ENCODE data around the gene FLOT1. TPM values are rescaled to one million over a fixed set of nuclear protein-coding genes. Genes with fewer than 3 reads are reported as not detected.

The FLOT1 gene
- total and polyA plus RNA-seq, 7 donors = 113 to 224 (median 181) TPM

GRCh38 chr6:30779850-30780641, 37.6 kb upstream of the FLOT1 start:
- H3K27ac ChIP-seq = peak overlapping the region; percentile 84
- peaks cover 30% of the 10 kb centered on the region for H3K4me1 ChIP-seq
- H3K9me3 ChIP-seq = no peaks in the 10 kb centered on the region
- no peaks in the 10 kb centered on the region for H3K36me3 ChIP-seq (ENCODE audit: insufficient read depth in 1 of 2, low read depth in 1 of 2)
- ATAC-seq (no peak), DNase-seq (no peak)
- intact Hi-C loops (cut with DNase I) = loop anchor here in 1 of 2 donors (5.0 kb wide), 2 partner anchors 38 to 42 kb away; partner anchors contain the start of genes FLOT1 and IER3
- TF ChIP-seq, protein P1, sequence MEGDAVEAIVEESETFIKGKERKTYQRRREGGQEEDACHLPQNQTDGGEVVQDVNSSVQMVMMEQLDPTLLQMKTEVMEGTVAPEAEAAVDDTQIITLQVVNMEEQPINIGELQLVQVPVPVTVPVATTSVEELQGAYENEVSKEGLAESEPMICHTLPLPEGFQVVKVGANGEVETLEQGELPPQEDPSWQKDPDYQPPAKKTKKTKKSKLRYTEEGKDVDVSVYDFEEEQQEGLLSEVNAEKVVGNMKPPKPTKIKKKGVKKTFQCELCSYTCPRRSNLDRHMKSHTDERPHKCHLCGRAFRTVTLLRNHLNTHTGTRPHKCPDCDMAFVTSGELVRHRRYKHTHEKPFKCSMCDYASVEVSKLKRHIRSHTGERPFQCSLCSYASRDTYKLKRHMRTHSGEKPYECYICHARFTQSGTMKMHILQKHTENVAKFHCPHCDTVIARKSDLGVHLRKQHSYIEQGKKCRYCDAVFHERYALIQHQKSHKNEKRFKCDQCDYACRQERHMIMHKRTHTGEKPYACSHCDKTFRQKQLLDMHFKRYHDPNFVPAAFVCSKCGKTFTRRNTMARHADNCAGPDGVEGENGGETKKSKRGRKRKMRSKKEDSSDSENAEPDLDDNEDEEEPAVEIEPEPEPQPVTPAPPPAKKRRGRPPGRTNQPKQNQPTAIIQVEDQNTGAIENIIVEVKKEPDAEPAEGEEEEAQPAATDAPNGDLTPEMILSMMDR (IDR thresholded peaks at IDR 0.05) = no peak
- H3K27me3 ChIP-seq (ENCODE audit: insufficient read depth in 3 of 3, low read length in 2 of 3) = no peaks in the 10 kb centered on the region
- 87 to 91% (median 91%) methylated on average over 10 of the region's 10 CpGs for WGBS, 3 donors
- no peak overlapping the region for H3K4me3 ChIP-seq

GRCh38 chr6:30778001-30778635, 35.6 kb upstream of the FLOT1 start:
- Histone ChIP-seq H3K27me3 (ENCODE audit: insufficient read depth in 3 of 3, low read length in 2 of 3) (no peaks in the 10 kb centered on the region), H3K36me3 (ENCODE audit: insufficient read depth in 1 of 2, low read depth in 1 of 2) (no peaks in the 10 kb centered on the region), H3K27ac (peak overlapping the region; percentile 84), H3K9me3 (no peaks in the 10 kb centered on the region), H3K4me1 (peaks cover 30% of the 10 kb centered on the region), H3K4me3 (no peak overlapping the region)
- intact Hi-C loops (cut with DNase I) = no loop called here
- ATAC-seq = no peak
- 84 to 92% (median 90%) methylated on average over 3 of the region's 3 CpGs for WGBS, 3 donors
- TF ChIP-seq, protein P1 (IDR thresholded peaks at IDR 0.05) = no peak
- no peak for DNase-seq

DNA sequence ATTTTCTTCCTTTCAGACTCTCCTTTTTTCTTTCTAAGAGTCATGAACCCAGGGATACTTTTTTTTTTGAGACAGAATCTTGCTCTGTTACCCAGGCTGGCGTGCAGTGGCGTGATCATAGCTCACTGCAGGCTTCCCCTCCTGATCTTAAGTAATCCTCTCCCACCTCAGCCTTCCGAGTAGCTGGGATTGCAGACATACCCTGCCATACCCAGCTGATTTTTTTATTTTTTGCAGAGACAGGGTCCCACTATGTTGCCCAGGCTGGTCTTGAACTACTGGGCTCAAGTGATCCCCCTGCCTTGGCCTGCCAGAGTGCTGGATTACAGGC, 34.6 kb upstream of the FLOT1 start:
- H3K36me3 ChIP-seq (ENCODE audit: insufficient read depth in 1 of 2, low read depth in 1 of 2) = no peaks in the 10 kb centered on the region
- DNase-seq (no peak), ATAC-seq (no peak)
- H3K4me3 ChIP-seq = no peak overlapping the region
- peaks cover 25% of the 10 kb centered on the region for H3K4me1 ChIP-seq
- WGBS, 3 donors = 94 to 97% (median 95%) methylated on average over 3 of the region's 3 CpGs
- intact Hi-C loops (cut with DNase I) = no loop called here
- TF ChIP-seq, protein P1 (IDR thresholded peaks at IDR 0.05) = no peak
- no peaks in the 10 kb centered on the region for H3K27me3 ChIP-seq (ENCODE audit: insufficient read depth in 3 of 3, low read length in 2 of 3)
- no peaks in the 10 kb centered on the region for H3K9me3 ChIP-seq
- no peak overlapping the region for H3K27ac ChIP-seq

DNA sequence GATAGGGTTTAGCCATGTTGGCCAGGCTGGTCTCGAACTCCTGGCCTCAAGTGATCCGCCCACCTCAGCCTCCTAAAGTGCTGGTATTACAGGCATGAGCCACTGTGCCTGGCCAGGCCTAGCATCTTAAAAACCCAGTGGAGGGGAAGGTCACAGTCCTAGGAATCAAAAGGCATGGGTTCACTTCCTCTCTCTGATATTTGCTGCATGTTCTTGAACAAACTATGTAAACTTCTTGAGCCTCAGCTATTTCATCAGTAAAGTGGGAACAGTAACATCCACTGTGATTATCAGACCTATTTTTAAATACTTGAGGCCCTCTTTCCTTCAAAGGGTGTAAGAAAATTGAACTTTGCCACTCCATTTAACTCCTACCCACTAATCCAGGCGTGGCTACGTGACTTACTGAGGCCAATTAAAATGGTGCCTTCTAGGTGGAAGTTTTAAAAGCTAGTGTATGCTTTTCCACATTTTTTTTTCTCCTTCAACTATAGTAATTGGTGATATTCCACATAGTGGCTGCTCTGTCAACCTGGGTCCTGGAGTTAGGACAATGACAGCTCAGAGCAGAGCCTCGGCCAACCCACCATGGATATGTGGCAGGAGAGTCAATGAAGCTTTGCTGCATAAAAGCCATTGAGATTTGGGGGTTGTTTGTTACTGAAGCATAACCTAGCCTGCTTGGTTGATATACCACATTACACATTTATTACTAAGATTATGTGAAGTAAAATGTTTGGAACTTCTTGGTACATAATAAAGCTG, 34.1 kb upstream of the FLOT1 start:
- Histone ChIP-seq H3K27me3 (ENCODE audit: insufficient read depth in 3 of 3, low read length in 2 of 3) (no peaks in the 10 kb centered on the region), H3K4me3 (no peak overlapping the region), H3K36me3 (ENCODE audit: insufficient read depth in 1 of 2, low read depth in 1 of 2) (no peaks in the 10 kb centered on the region), H3K4me1 (peaks cover 19% of the 10 kb centered on the region), H3K9me3 (no peaks in the 10 kb centered on the region), H3K27ac (no peak overlapping the region)
- TF ChIP-seq, protein P1 (IDR thresholded peaks at IDR 0.05) = no peak
- intact Hi-C loops (cut with DNase I) = no loop called here
- 88 to 97% (median 90%) methylated on average over 5 of the region's 5 CpGs for WGBS, 3 donors
- ATAC-seq (no peak), DNase-seq (no peak)
